Measurements from ENCODE around the gene TNIK. TPM values are rescaled to one million over a fixed set of nuclear protein-coding genes. Genes with fewer than 3 reads are reported as not detected.
A peak's percentile ranks its signal among the peaks of the same experiment; 100 is the strongest.

Gene TNIK
- total RNA-seq, 2 donors from 2014 or later, result 13.6 to 16.0 TPM

GRCh38 chr3:171044835-171045793 is 415.1 kb downstream of the TNIK start:
- intact Hi-C loops (cut with DNase I), result loop anchor here in 1 of 2 donors (10.0 kb wide), 1 partner anchor 120 kb away; no protein-coding TSS in a partner anchor
- no peak for DNase-seq
- ATAC-seq, result no peak

GRCh38 chr3:171044384-171044783 is 415.8 kb downstream of the TNIK start:
- DNase-seq (no peak), ATAC-seq (no peak)
- intact Hi-C loops (cut with DNase I), result loop anchor here in 1 of 2 donors (10.0 kb wide), 1 partner anchor 120 kb away; no protein-coding TSS in a partner anchor

- peak; percentile 63 to 80 for ATAC-seq
- DNase-seq, result no peak
- intact Hi-C loops (cut with DNase I), result loop anchor here in 1 of 2 donors (10.0 kb wide), 1 partner anchor 125 kb away; no protein-coding TSS in a partner anchor
Observed at GRCh38 chr3:171039674-171040073, 420.5 kb downstream of the TNIK start.

- intact Hi-C loops (cut with DNase I), result no loop called here
- ATAC-seq (no peak), DNase-seq (no peak)
Observed at GRCh38 chr3:171038342-171038741, 421.9 kb downstream of the TNIK start.

- ATAC-seq, result peak; percentile 85 to 91
- DNase-seq, result no peak
- intact Hi-C loops (cut with DNase I), result no loop called here
Observed at GRCh38 chr3:171028779-171029232, 431.4 kb downstream of the TNIK start.

GRCh38 chr3:171028025-171028778 is 432.0 kb downstream of the TNIK start:
- DNase-seq (peak; percentile 72), ATAC-seq (peak; percentile 87 to 89)
- intact Hi-C loops (cut with DNase I), result no loop called here

- intact Hi-C loops (cut with DNase I), result no loop called here
Observed at GRCh38 chr3:171026597-171027293, 433.5 kb downstream of the TNIK start, which contains the start of gene SLC2A2. Gene SLC2A2 (minus strand): TSS chr3:171026720. CDS start chr3:171026670, 50 bp downstream.

GRCh38 chr3:171023566-171023965 is 436.6 kb downstream of the TNIK start:
- intact Hi-C loops (cut with DNase I), result no loop called here
- no peak for DNase-seq
- ATAC-seq, result no peak

More at GRCh38 chr3:171026597-171027293, 433.5 kb downstream of the TNIK start, which contains the start of gene SLC2A2:
- DNase-seq, result no peak
- ATAC-seq, result no peak

- ATAC-seq (no peak), DNase-seq (no peak)
- intact Hi-C loops (cut with DNase I), result no loop called here
Observed at GRCh38 chr3:171021377-171021776, 438.8 kb downstream of the TNIK start.

GRCh38 chr3:171018156-171018935 is 441.9 kb downstream of the TNIK start:
- intact Hi-C loops (cut with DNase I), result no loop called here
- DNase-seq, result no peak
- no peak for ATAC-seq

- ATAC-seq (no peak), DNase-seq (no peak)
- intact Hi-C loops (cut with DNase I), result no loop called here
Observed at GRCh38 chr3:171013822-171014748, 446.1 kb downstream of the TNIK start.

GRCh38 chr3:171011873-171012336 is 448.3 kb downstream of the TNIK start:
- DNase-seq (no peak), ATAC-seq (no peak)
- intact Hi-C loops (cut with DNase I), result no loop called here

Small RNA genes within 50 kb of the gene (microRNA-seq; reads per million reads assigned to microRNA genes)
- gene MIR569, result 0 reads per million in 2 donors
